Colonic mucosa (tissue), 4 donors: Measurements from ENCODE around the gene F3. TPM values are rescaled to one million over a fixed set of nuclear protein-coding genes. Genes with fewer than 3 reads are reported as not detected.

ENCODE experiments used
- DNase-seq: peaks from one replicate; pipeline ENCODE4 v3.0.0-alpha.2; 2020
- H3K27ac ChIP-seq: fragments of 200-600 bp; one replicate; pipeline ENCODE4 v1.8.0; 2021
- H3K27me3 ChIP-seq: fragments of 200-600 bp; one replicate; pipeline ENCODE4 v1.8.0; 2021
- H3K36me3 ChIP-seq: fragments of 200-600 bp; one replicate; pipeline ENCODE4 v1.8.0; 2021
- H3K4me1 ChIP-seq: fragments of 200-600 bp; one replicate; pipeline ENCODE4 v1.8.0; 2021; ENCODE audit warnings: mild to moderate bottlenecking
- H3K4me3 ChIP-seq: fragments of 200-600 bp; one replicate; pipeline ENCODE4 v1.8.0; 2021
- H3K9ac ChIP-seq, 2 donors: one replicate each; pipeline ENCODE4 v1.7.0; 2013; ENCODE audit warnings: control low read depth in 2 of 2, low read depth in 2 of 2, low read length in 2 of 2
- H3K9me3 ChIP-seq: fragments of 200-600 bp; one replicate; pipeline ENCODE4 v1.8.0; 2021
- CTCF ChIP-seq: fragments of 200-600 bp; IDR thresholded peaks from one replicate; pipeline ENCODE4 v1.8.0; 2022; ENCODE audit warnings: antibody characterized with exemption, mild to moderate bottlenecking
- intact Hi-C: fragments of 100-400 bp; cut with DNase I; formaldehyde crosslinking; loops from one replicate; pipeline ENCODE4 v1.14.1; 2022
- total RNA-seq, 2 donors: library from RNA; stranded (reverse); fragmentation: NEBNext Ultra II Directional in 1 of 2; extraction: Animal tissue kit (Norgen Biotek cat#: 25700) in 1 of 2; gene quantifications; one replicate each; pipeline ENCODE4 v1.2.1, GENCODE V29; 2021
- donor health status: healthy.
- donor health status: DM: no; HTN: no; CAD: no.
- donor health status: DM: no; HTN: no; CAD: no.

The F3 gene
- total RNA-seq, 2 donors from 2014 or later, result 20.9 to 44.8 TPM

GRCh38 chr1:94514095-94514727 is 27.3 kb downstream of the F3 start:
- Histone ChIP-seq H3K4me1 (no peaks in the 10 kb centered on the region), H3K9ac (no peak overlapping the region), H3K27me3 (no peaks in the 10 kb centered on the region), H3K36me3 (no peaks in the 10 kb centered on the region), H3K27ac (no peak overlapping the region), H3K4me3 (no peak overlapping the region), H3K9me3 (no peaks in the 10 kb centered on the region)
- peak; percentile 30 for DNase-seq
- TF ChIP-seq CTCF, result peak; percentile 33
- intact Hi-C loops, result no loop called here

GRCh38 chr1:94512816-94513215 is 28.7 kb downstream of the F3 start:
- Histone ChIP-seq H3K9me3 (no peaks in the 10 kb centered on the region), H3K4me3 (no peak overlapping the region), H3K27ac (no peak overlapping the region), H3K36me3 (no peaks in the 10 kb centered on the region), H3K9ac (no peak overlapping the region), H3K27me3 (no peaks in the 10 kb centered on the region), H3K4me1 (no peaks in the 10 kb centered on the region)
- intact Hi-C loops, result no loop called here
- TF ChIP-seq CTCF, result no peak
- no peak for DNase-seq

- no peak overlapping the region for H3K9ac ChIP-seq
- intact Hi-C loops, result no loop called here
- H3K36me3 ChIP-seq, result peaks cover 1% of the 10 kb centered on the region
- H3K27me3 ChIP-seq, result no peaks in the 10 kb centered on the region
- DNase-seq, result no peak
- TF ChIP-seq CTCF, result no peak
- H3K27ac ChIP-seq, result no peak overlapping the region
- H3K9me3 ChIP-seq, result no peaks in the 10 kb centered on the region
- H3K4me1 ChIP-seq, result no peaks in the 10 kb centered on the region
- no peak overlapping the region for H3K4me3 ChIP-seq
Measured at GRCh38 chr1:94504601-94505000, 37.0 kb downstream of the F3 start.

- peaks cover 5% of the 10 kb centered on the region for H3K36me3 ChIP-seq
- no peak for TF ChIP-seq CTCF
- intact Hi-C loops, result no loop called here
- no peak overlapping the region for H3K4me3 ChIP-seq
- no peaks in the 10 kb centered on the region for H3K9me3 ChIP-seq
- H3K27ac ChIP-seq, result no peak overlapping the region
- no peak overlapping the region for H3K9ac ChIP-seq
- no peaks in the 10 kb centered on the region for H3K27me3 ChIP-seq
- no peaks in the 10 kb centered on the region for H3K4me1 ChIP-seq
- DNase-seq, result no peak
Measured at GRCh38 chr1:94503153-94503552, 38.4 kb downstream of the F3 start.

- Histone ChIP-seq H3K36me3 (peaks cover 5% of the 10 kb centered on the region), H3K4me3 (no peak overlapping the region), H3K27me3 (no peaks in the 10 kb centered on the region), H3K4me1 (no peaks in the 10 kb centered on the region), H3K9ac (no peak overlapping the region), H3K9me3 (no peaks in the 10 kb centered on the region), H3K27ac (no peak overlapping the region)
- no peak for TF ChIP-seq CTCF
- no peak for DNase-seq
- intact Hi-C loops, result no loop called here
Measured at GRCh38 chr1:94501935-94502334, 39.6 kb downstream of the F3 start.
